GM12878 (cell line): Measurements from ENCODE around the gene COL9A3. TPM values are rescaled to one million over a fixed set of nuclear protein-coding genes. Genes with fewer than 3 reads are reported as not detected.

Experiments
- ATAC-seq: fragments of 200-7000 bp; cut with Tn5 transposase; 3 replicates; pipeline ENCODE4 v1.9.1; 2020; ENCODE audit warnings: mild to moderate bottlenecking, moderate library complexity
- BruUV-seq: library from RNA; stranded (reverse); fragments of 400-500 nt; replicated peaks from 2 replicates; lab custom pipeline; 2021; lab: Mats Ljungman, UMichigan
- CTCF ChIA-PET: fragments of 300-600 bp; sonication (Branson Sonifier 250); formaldehyde crosslinking; extraction: SDS; loops from one replicate; lab custom pipeline; 2021; ENCODE audit warnings: inconsistent platforms; lab: Yijun Ruan, JAX
- POLR2A ChIA-PET: fragments of 350-600 bp; formaldehyde crosslinking; extraction: SDS; loops from one replicate; lab custom pipeline; 2021; ENCODE audit warnings: inconsistent platforms; lab: Charles Lee
- RAD21 ChIA-PET: fragments of 300-600 bp; sonication (Branson Sonifier 250); formaldehyde crosslinking; loops from one replicate; lab custom pipeline; 2023; ENCODE audit warnings: antibody characterized with exemption; ENCODE audit not compliant: unreplicated experiment; lab: Charles Lee
- SMC1A ChIA-PET: fragments of 300-600 bp; sonication (Branson Sonifier 250); formaldehyde crosslinking; loops from one replicate; lab custom pipeline; 2023; ENCODE audit not compliant: unreplicated experiment, uncharacterized antibody; lab: Charles Lee
- DNase-seq: peaks from one replicate; pipeline ENCODE4 v3.0.0-alpha.2; 2011; ENCODE audit warnings: low read depth, low spot score
- FAIRE-seq: peaks from 3 replicates; lab custom pipeline; 2011; peaks lifted over from hg19 to GRCh38; lab: Jason Lieb, UNC
- H2AFZ ChIP-seq: 2 replicates; pipeline ENCODE4 v1.6.0; 2011; ENCODE audit warnings: low read depth, low read length, control low read depth; ENCODE audit not compliant: control insufficient read depth
- H3K27ac ChIP-seq: 2 replicates; pipeline ENCODE4 v1.5.1; 2011; ENCODE audit warnings: control low read depth; ENCODE audit not compliant: control insufficient read depth, insufficient read depth
- H3K27me3 ChIP-seq, 2 experiments: replicated peaks in 1 of 2; 2 replicates each; pipeline versions ENCODE4 v1.6.0 to v1.6.1; 2011; ENCODE audit warnings: low read length in 1 of 2; ENCODE audit not compliant: control insufficient read depth in 2 of 2, insufficient read depth in 2 of 2
- H3K36me3 ChIP-seq, 2 experiments: 2 replicates each; pipeline ENCODE4 v1.5.1; 2011; ENCODE audit warnings: low read length in 1 of 2; ENCODE audit not compliant: control insufficient read depth in 2 of 2, insufficient read depth in 2 of 2
- H3K4me1 ChIP-seq: 2 replicates; pipeline ENCODE4 v1.6.1; 2011; ENCODE audit warnings: mild to moderate bottlenecking, low read length, moderate library complexity, mixed read lengths; ENCODE audit not compliant: control insufficient read depth, insufficient read depth
- H3K4me2 ChIP-seq: 2 replicates; pipeline ENCODE4 v1.6.0; 2011; ENCODE audit warnings: control low read depth; ENCODE audit not compliant: control insufficient read depth, insufficient read depth
- H3K4me3 ChIP-seq: fragments of 200-600 bp; sonication (generic); 2 replicates; pipeline ENCODE4 v1.5.1; 2016
- H3K79me2 ChIP-seq: 2 replicates; pipeline ENCODE4 v1.6.0; 2011; ENCODE audit warnings: low read length; ENCODE audit not compliant: control insufficient read depth, insufficient read depth
- H3K9ac ChIP-seq: 2 replicates; pipeline ENCODE4 v1.8.0; 2011; ENCODE audit warnings: low read length, control low read depth, mixed read lengths; ENCODE audit not compliant: control insufficient read depth, insufficient read depth
- H3K9me3 ChIP-seq: replicated peaks from 3 replicates; pipeline ENCODE4 v1.5.1; 2011; ENCODE audit warnings: mild to moderate bottlenecking, low read length; ENCODE audit not compliant: control insufficient read depth, insufficient read depth
- H4K20me1 ChIP-seq: 2 replicates; pipeline ENCODE4 v1.6.0; 2011; ENCODE audit not compliant: control insufficient read depth, insufficient read depth
- BCL11A ChIP-seq: IDR thresholded peaks from 2 replicates; pipeline ENCODE4 v1.6.1; 2011; ENCODE audit warnings: low read depth, low read length
- BHLHE40 ChIP-seq, 2 experiments: fragments of 450-650 bp in 1 of 2; IDR thresholded peaks; 2 replicates each; pipeline ENCODE4 v1.6.1; 2011 to 2017; ENCODE audit warnings: low read depth in 2 of 2, borderline replicate concordance in 1 of 2, improper control_type of control experiment in 1 of 2, low read length in 1 of 2, mild to moderate bottlenecking in 1 of 2
- BMI1 ChIP-seq: fragments of 450-650 bp; IDR thresholded peaks from 2 replicates; pipeline ENCODE4 v1.6.1; 2016; ENCODE audit warnings: mild to moderate bottlenecking, moderate library complexity, borderline replicate concordance
- BRCA1 ChIP-seq: IDR thresholded peaks from 2 replicates; pipeline ENCODE4 v1.6.1; 2011; ENCODE audit warnings: low read depth, low read length, improper control_type of control experiment
- FOXK2 ChIP-seq: fragments of 450-650 bp; IDR thresholded peaks from 2 replicates; pipeline ENCODE4 v1.6.1; 2017; ENCODE audit warnings: mild to moderate bottlenecking, moderate library complexity
- JUND ChIP-seq: IDR thresholded peaks from 2 replicates; pipeline ENCODE4 v1.6.1; 2012; ENCODE audit warnings: low read depth, mild to moderate bottlenecking, low read length, improper control_type of control experiment, moderate library complexity
- RFX5 ChIP-seq: IDR thresholded peaks from 2 replicates; pipeline ENCODE4 v1.6.1; 2011; ENCODE audit warnings: low read depth, low read length, improper control_type of control experiment
- TBL1XR1 ChIP-seq: IDR thresholded peaks from 2 replicates; pipeline ENCODE4 v1.6.1; 2012; ENCODE audit warnings: low read depth, low read length, improper control_type of control experiment
- TCF12 ChIP-seq: IDR thresholded peaks from 2 replicates; pipeline ENCODE4 v1.6.1; 2011; ENCODE audit warnings: low read depth, mild to moderate bottlenecking, low read length
- WGBS: methylation state at CpG from one replicate; pipeline ENCODE4 v1.1.6; 2016; ENCODE audit warnings: low lambda C conversion rate; ENCODE audit not compliant: insufficient replicate concordance, insufficient coverage; ENCODE audit errors: missing lambda C conversion rate; 5-methylcytosine and 5-hydroxymethylcytosine counted together
- in situ Hi-C: fragments of 300-500 bp; cut with MboI; formaldehyde crosslinking; loops from 9 replicates; pipeline ENCODE4 v1.14.3; 2018; ENCODE audit warnings: mixed read lengths
- intact Hi-C: fragments of 100-400 bp; cut with micrococcal nuclease; formaldehyde crosslinking; loops from one replicate; pipeline ENCODE4 v1.14.2; 2022; ENCODE audit not compliant: unreplicated experiment
- polyA plus RNA-seq, 11 experiments: library from polyadenylated mRNA; depleted of rRNA in 4 of 11; unstranded in 6 of 11; stranded (reverse) in 5 of 11; fragments of >200 nt; fragmentation: Nextera tagmentation in 4 of 11; fragmentation: Illumina TruSeq in 1 of 11; extraction: Ambion mirVana in 4 of 11; extraction: Trizol in 1 of 11; gene quantifications; 1 replicate in 1 of 11; 2 replicates in 10 of 11; pipeline versions ENCODE4 v1.2.1 to v1.2.3, GENCODE V29; 2011 to 2016; ENCODE audit warnings: inconsistent platforms in 2 of 11, missing spikeins in 2 of 11, low read depth in 1 of 11
- total RNA-seq, 4 experiments: library from RNA; depleted of rRNA in 3 of 4; stranded (reverse); fragments of >200 nt in 3 of 4; fragmentation: Illumina TruSeq in 1 of 4; extraction: Trizol in 1 of 4; gene quantifications; 2 replicates each; pipeline versions ENCODE4 v1.2.1 to v1.2.3, GENCODE V29; 2013 to 2021

The COL9A3 gene
- total and polyA plus RNA-seq, 10 of the 15 experiments (the other 5 are each of a cell fraction or from before 2014, with no cell fraction given): 0.09 to 1.7 (median 0.63) TPM; not detected in 1

DNA sequence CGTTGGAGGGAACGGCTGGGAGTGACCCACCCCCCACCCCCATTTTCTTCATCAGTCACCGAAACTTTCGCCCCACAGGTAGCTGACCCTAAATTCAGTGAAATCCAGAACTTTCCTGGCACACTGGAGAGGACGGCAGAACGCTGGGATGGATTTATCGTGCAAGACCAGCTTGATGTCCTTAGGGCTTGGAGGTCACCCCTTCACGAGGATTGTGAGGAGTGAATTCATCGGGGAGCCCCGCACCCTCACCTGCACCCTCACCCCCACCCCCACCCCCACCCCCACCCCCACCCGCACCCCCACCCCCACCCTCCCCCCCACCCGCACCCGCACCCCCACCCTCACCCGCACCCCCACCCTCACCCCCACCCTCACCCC lies 58.1 kb downstream of the COL9A3 start:
- Histone ChIP-seq H3K27me3 (no peaks in the 10 kb centered on the region; a peak in 1 of 4 replicates), H3K27ac (no peak overlapping the region), H3K36me3 (no peaks in the 10 kb centered on the region), H3K4me3 (no peak overlapping the region), H3K9ac (no peak overlapping the region), H3K79me2 (no peaks in the 10 kb centered on the region), H4K20me1 (no peaks in the 10 kb centered on the region), H3K4me1 (no peaks in the 10 kb centered on the region), H2AFZ (no peak overlapping the region), H3K9me3 (no peaks in the 10 kb centered on the region), H3K4me2 (no peak overlapping the region)
- TF ChIP-seq FOXK2 (no peak), RFX5 (no peak), BCL11A (no peak), BRCA1 (no peak), TBL1XR1 (no peak), JUND (no peak), BMI1 (no peak), BHLHE40 (IDR thresholded peaks at IDR 0.05; ENCODE audit: borderline replicate concordance in 1 of 2, low read depth in 2 of 2, low read length in 1 of 2) (no peak), TCF12 (no peak)
- intact Hi-C loops (no loop called here), in situ Hi-C loops (no loop called here)
- DNase-seq (no peak), FAIRE-seq (no peak), ATAC-seq (no peak)
- ChIA-PET RAD21 (no interaction called here), POLR2A (no interaction called here), SMC1A (no interaction called here), CTCF (interaction anchor here (1.1 to 1.3 kb wide), 2 partner anchors 95 to 134 kb away, joined by 4 read pairs; no protein-coding TSS in a partner anchor)
- WGBS: 84% methylated on average over 9 of the region's 14 CpGs
- BruUV-seq: no TSS peak
